Urinary bladder (tissue), 4 donors: ENCODE results near the gene CNTNAP2. TPM values are rescaled to one million over a fixed set of nuclear protein-coding genes. Genes with fewer than 3 reads are reported as not detected.
"Not testable (repeated sequence)": the region's sequence is repeated elsewhere in the genome, so short reads cannot be mapped to it uniquely, and the experiment has no call there.

Experiments
- DNase-seq: peaks from one replicate; pipeline ENCODE4 v3.0.0-alpha.2; 2015; ENCODE audit errors: extremely low spot score
- H3K27ac ChIP-seq: one replicate; pipeline ENCODE4 v1.5.1; 2013; ENCODE audit warnings: low read depth, mild to moderate bottlenecking, moderate library complexity
- H3K36me3 ChIP-seq: one replicate; pipeline ENCODE4 v1.6.1; 2013; ENCODE audit warnings: mild to moderate bottlenecking, moderate library complexity; ENCODE audit not compliant: insufficient read depth
- H3K4me1 ChIP-seq: one replicate; pipeline ENCODE4 v1.6.1; 2013; ENCODE audit warnings: mild to moderate bottlenecking, moderate library complexity; ENCODE audit not compliant: insufficient read depth
- H3K4me3 ChIP-seq: one replicate; pipeline ENCODE4 v1.5.1; 2013; ENCODE audit warnings: low read depth, low read length
- WGBS: extraction: QIAGEN DNeasy Blood & Tissue Kit; methylation state at CpG from one replicate; pipeline ENCODE4 v1.1.7; 2013; 5-methylcytosine and 5-hydroxymethylcytosine counted together
- polyA plus RNA-seq: library from polyadenylated mRNA; stranded (reverse); fragments of 200-250 nt; gene quantifications from one replicate; pipeline ENCODE4 v1.2.3, GENCODE V29; 2013
- total RNA-seq: library from RNA; depleted of rRNA; stranded (reverse); fragments of >200 nt; gene quantifications from one replicate; pipeline ENCODE4 v1.2.3, GENCODE V29; 2014
- donor health status: healthy with polysubstance abuse.
- donor health status: healthy.

CNTNAP2 gene
- total and polyA plus RNA-seq, 2 donors, result 0.28 to 23.3 TPM

- WGBS, result 35% methylated on average over 2 of the region's 2 CpGs
- no peaks in the 10 kb centered on the region for H3K4me1 ChIP-seq
- no peaks in the 10 kb centered on the region for H3K36me3 ChIP-seq
- no peak overlapping the region for H3K4me3 ChIP-seq
- no peak for DNase-seq
- H3K27ac ChIP-seq, result no peak overlapping the region
Observed at GRCh38 chr7:147731311-147731710, 1614.7 kb downstream of the CNTNAP2 start.

DNA sequence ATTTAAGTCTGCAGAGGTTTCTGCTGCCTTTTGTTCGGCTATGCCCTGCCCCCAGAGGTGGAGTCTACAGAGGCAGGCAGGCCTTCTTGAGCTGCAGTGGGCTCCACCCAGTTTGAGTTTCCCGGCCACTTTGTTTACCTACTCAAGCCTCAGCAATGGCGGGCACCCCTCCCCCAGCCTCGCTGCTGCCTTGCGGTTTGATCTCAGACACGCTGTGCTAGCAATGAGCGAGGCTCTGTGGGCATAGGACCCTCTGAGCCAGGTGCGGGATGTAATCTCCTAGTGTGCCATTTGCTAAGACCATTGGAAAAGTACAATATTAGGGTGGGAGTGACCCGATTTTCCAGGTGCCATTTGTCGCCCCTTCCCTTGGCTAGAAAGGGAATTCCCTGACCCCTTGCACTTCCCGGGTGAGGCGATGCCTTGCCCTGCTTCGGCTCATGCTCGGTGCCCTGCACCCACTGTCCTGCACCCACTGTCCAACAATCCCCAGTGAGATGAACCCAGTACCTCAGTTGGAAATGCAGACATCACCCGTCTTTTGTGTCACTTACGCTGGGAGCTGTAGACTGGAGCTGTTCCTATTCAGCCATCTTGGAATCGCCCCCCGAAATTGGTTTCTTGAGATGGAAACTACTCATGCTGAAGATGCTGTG is 1621.1 kb downstream of the CNTNAP2 start:
- not testable (repeated sequence) for H3K4me3 ChIP-seq, H3K27ac ChIP-seq, H3K36me3 ChIP-seq, H3K4me1 ChIP-seq, DNase-seq
- WGBS, result 96% methylated on average over 18 of the region's 18 CpGs

DNA sequence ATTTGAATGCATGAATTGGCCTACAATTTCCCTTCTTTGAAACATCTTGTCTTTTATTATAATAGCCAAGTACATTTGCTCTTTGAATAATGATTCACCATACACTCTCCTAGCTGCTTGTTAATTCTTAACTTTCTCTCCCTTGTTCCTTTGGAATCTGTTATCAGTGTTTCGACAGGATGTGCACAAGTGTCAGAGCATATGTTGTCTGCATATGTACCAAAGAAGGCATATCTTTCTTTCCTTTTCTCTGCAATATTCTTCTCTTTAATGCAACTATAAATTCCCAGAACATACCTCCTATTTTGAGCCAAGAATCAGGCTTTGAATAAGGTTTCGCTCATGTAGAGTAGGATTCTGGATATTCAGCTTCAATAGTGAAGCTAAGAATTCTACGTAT is 1625.7 kb downstream of the CNTNAP2 start:
- Histone ChIP-seq H3K4me1 (no peaks in the 10 kb centered on the region), H3K36me3 (no peaks in the 10 kb centered on the region), H3K4me3 (no peak overlapping the region), H3K27ac (no peak overlapping the region)
- WGBS, result 82% methylated on average over 3 of the region's 3 CpGs
- DNase-seq, result no peak

GRCh38 chr7:147756300-147756699 is 1639.7 kb downstream of the CNTNAP2 start:
- Histone ChIP-seq H3K4me3 (no peak overlapping the region), H3K36me3 (no peaks in the 10 kb centered on the region), H3K27ac (no peak overlapping the region), H3K4me1 (no peaks in the 10 kb centered on the region)
- DNase-seq, result no peak
- 23% methylated on average over 1 of the region's 1 CpG for WGBS

- WGBS, result 83% methylated on average over 6 of the region's 6 CpGs
- DNase-seq, result no peak
- H3K4me1 ChIP-seq, result no peaks in the 10 kb centered on the region
- no peak overlapping the region for H3K27ac ChIP-seq
- H3K4me3 ChIP-seq, result no peak overlapping the region
- H3K36me3 ChIP-seq, result no peaks in the 10 kb centered on the region
Observed at GRCh38 chr7:147759327-147759943, 1642.8 kb downstream of the CNTNAP2 start.

GRCh38 chr7:147765301-147765700 is 1648.7 kb downstream of the CNTNAP2 start:
- no peak for DNase-seq
- Histone ChIP-seq H3K27ac (no peak overlapping the region), H3K4me1 (no peaks in the 10 kb centered on the region), H3K36me3 (no peaks in the 10 kb centered on the region), H3K4me3 (no peak overlapping the region)
- WGBS, result 95% methylated on average over 4 of the region's 4 CpGs

DNA sequence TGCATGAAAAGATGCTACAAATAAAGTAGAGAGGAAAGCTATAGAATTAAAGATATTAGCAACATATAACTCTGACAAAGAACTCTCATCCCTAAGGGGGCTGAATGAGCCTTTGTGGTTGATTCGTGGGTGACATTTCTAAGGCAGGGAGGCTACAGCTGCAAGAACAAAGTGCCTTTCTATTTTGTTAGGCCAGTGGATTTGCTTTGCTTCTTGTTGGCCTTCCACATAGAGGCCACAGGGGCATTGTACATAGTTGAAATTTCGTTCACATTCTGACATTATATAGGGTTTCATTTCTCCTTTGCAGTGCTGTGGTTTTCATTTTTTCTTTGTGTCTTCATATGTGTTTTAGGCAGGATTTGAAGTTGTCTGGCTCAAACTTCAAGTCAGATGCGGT is 1654.7 kb downstream of the CNTNAP2 start:
- H3K36me3 ChIP-seq, result no peaks in the 10 kb centered on the region
- no peaks in the 10 kb centered on the region for H3K4me1 ChIP-seq
- H3K27ac ChIP-seq, result no peak overlapping the region
- H3K4me3 ChIP-seq, result no peak overlapping the region
- WGBS, result 75% methylated on average over 3 of the region's 3 CpGs
- no peak for DNase-seq

DNA sequence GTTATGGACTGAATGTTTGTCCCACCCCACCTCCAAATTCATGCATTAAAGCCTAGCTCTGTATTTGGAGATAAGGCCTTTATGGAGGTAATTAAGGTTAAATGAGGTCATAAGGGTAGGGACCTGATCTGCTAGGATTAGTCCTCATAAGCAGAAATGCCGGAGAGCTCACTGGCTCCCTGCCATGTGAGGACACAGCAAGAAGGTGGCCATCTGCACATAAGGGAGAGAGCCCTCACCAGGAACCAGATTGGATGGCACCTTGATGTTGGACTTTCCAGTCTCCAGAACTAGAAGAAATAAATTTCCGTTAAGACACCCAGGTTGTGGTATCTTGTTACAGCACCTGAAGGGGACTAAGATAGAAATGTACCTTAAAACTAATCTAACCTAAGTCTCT is 1657.9 kb downstream of the CNTNAP2 start:
- DNase-seq, result no peak
- WGBS, result 76% methylated on average over 2 of the region's 2 CpGs
- H3K4me1 ChIP-seq, result no peaks in the 10 kb centered on the region
- no peak overlapping the region for H3K4me3 ChIP-seq
- H3K27ac ChIP-seq, result no peak overlapping the region
- no peaks in the 10 kb centered on the region for H3K36me3 ChIP-seq

GRCh38 chr7:147775516-147776284 is 1659.1 kb downstream of the CNTNAP2 start:
- no peaks in the 10 kb centered on the region for H3K36me3 ChIP-seq
- 29% methylated on average over 1 of the region's 1 CpG for WGBS
- H3K4me3 ChIP-seq, result no peak overlapping the region
- H3K4me1 ChIP-seq, result no peaks in the 10 kb centered on the region
- DNase-seq, result no peak
- no peak overlapping the region for H3K27ac ChIP-seq

- Histone ChIP-seq H3K4me3 (no peak overlapping the region), H3K36me3 (no peaks in the 10 kb centered on the region), H3K4me1 (no peaks in the 10 kb centered on the region), H3K27ac (no peak overlapping the region)
- 83% methylated on average over 3 of the region's 3 CpGs for WGBS
- no peak for DNase-seq
Observed at GRCh38 chr7:147777309-147777708, 1660.7 kb downstream of the CNTNAP2 start.

DNA sequence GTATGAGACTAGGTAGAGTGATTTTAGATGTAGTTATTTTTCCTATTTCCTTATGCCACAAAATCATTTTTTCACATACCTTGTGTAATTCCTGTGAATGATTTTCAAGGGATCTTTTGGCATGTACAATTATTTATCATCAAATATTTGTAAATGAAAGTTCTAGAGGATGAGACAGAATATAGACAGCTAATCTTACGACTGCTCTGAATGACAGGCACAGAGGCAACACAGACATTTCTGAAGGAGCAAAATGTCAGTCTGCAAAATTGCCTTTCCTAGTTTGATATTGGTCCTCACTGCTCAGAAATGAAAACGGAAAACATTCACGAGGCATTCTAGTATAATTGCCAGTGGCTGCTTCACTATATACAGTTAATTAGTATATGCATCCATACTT is 1663.3 kb downstream of the CNTNAP2 start:
- WGBS, result 81% methylated on average over 3 of the region's 3 CpGs
- H3K27ac ChIP-seq, result no peak overlapping the region
- no peak overlapping the region for H3K4me3 ChIP-seq
- DNase-seq, result no peak
- no peaks in the 10 kb centered on the region for H3K36me3 ChIP-seq
- H3K4me1 ChIP-seq, result no peaks in the 10 kb centered on the region

GRCh38 chr7:147796581-147796980 is 1680.0 kb downstream of the CNTNAP2 start:
- 52% methylated on average over 5 of the region's 5 CpGs for WGBS
- H3K27ac ChIP-seq, result no peak overlapping the region

GRCh38 chr7:147798001-147798400 is 1681.4 kb downstream of the CNTNAP2 start:
- Histone ChIP-seq H3K27ac (no peak overlapping the region), H3K36me3 (no peaks in the 10 kb centered on the region), H3K4me3 (no peak overlapping the region), H3K4me1 (no peaks in the 10 kb centered on the region)
- DNase-seq, result no peak
- WGBS, result 73% methylated on average over 5 of the region's 5 CpGs

More at GRCh38 chr7:147796581-147796980, 1680.0 kb downstream of the CNTNAP2 start:
- no peak for DNase-seq
- Histone ChIP-seq H3K4me1 (no peaks in the 10 kb centered on the region), H3K36me3 (no peaks in the 10 kb centered on the region), H3K4me3 (no peak overlapping the region)

GRCh38 chr7:147801762-147802161 is 1685.2 kb downstream of the CNTNAP2 start:
- 97% methylated on average over 23 of the region's 30 CpGs for WGBS
- not testable (repeated sequence) for H3K27ac ChIP-seq, H3K4me3 ChIP-seq, H3K4me1 ChIP-seq, H3K36me3 ChIP-seq, DNase-seq
